HG02759 (cell line): ENCODE results near the gene NDUFS5.
"Not testable (repeated sequence)": the region's sequence is repeated elsewhere in the genome, so short reads cannot be mapped to it uniquely, and the experiment has no call there.

ENCODE experiments used
- ATAC-seq: cut with Tn5 transposase; IDR thresholded peaks from one replicate; pipeline ENCODE4 v1.9.1; 2021; ENCODE audit warnings: mild to moderate bottlenecking, moderate library complexity; ENCODE audit not compliant: unreplicated experiment

Gene NDUFS5

GRCh38 chr1:39014956-39015355, 11.2 kb upstream of the NDUFS5 start:
- ATAC-seq, result not testable (repeated sequence)

- no peak for ATAC-seq
Observed at GRCh38 chr1:39016604-39017171, 9.5 kb upstream of the NDUFS5 start.

DNA sequence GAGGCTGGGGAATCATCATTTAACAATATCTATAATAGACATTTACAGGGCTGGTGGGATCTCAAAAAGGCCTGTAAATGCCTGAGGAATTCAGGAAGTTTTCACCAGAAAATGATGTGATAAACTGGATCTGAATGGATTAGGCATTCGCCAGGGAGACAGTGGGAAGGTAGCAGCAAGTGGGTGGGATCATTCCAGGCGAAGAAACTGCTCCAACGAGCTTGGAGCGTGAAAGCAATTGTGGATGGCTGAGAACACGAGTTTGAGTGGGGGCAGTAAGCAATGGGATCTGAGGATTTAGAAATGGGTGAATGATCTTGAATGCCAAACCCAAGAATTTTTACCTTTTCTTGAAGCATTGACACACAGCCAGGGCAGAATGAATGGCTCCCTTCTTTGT, 8.9 kb upstream of the NDUFS5 start:
- no peak for ATAC-seq

- ATAC-seq, result not testable (repeated sequence)
Observed at GRCh38 chr1:39020494-39020893, 5.7 kb upstream of the NDUFS5 start.

DNA sequence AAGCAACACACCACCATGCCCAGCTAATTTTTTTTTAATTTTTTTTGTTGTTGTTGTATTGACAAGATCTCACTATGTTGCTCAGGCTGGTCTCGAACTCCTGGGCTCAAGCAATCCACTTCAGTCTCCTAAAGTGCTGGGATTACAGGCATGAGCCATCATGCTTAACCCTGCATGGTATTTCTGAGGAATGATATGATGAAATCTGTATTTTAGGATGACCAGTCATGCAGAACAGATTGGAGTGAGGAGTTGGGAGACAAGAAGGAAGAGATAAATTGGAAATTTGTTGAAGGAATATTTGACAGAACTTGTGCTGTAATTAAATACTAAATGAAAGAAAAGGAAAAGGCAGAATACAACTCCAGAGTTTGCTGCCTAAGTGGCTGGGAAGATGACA, 4.7 kb upstream of the NDUFS5 start:
- ATAC-seq, result no peak

- no peak for ATAC-seq
Observed at GRCh38 chr1:39023140-39023539, 3.0 kb upstream of the NDUFS5 start.

DNA sequence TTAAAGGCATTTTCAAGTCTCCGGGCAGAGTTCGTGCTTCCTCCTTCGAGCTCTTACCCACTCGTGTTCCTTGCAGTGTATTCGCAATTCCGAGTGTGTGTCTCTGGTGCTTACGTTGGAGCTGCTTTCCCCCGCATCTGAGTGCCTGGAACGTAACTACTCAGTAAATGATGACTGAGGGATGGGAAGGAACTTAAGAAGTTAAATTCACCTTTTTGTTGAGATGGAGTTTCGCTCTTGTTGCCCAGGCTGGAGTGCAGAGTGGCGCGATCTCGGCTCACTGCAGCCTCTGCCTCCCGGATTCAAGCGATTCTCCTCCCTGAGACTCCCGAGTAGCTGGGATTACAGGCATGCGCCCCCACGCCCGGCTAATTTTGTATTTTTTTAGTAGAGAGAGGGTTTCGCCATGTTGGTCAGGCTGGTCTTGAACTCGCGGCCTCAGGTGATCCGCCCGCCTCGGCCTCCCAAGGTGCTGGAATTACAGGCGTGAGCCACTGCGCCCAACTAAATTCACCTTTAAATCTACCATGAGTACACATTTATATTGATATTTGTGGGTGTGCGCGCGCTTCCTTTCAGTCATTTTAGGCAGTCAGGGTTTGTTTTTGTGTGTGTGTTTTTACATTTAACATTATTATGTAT, 837 bp downstream of the NDUFS5 start:
- no peak for ATAC-seq

DNA sequence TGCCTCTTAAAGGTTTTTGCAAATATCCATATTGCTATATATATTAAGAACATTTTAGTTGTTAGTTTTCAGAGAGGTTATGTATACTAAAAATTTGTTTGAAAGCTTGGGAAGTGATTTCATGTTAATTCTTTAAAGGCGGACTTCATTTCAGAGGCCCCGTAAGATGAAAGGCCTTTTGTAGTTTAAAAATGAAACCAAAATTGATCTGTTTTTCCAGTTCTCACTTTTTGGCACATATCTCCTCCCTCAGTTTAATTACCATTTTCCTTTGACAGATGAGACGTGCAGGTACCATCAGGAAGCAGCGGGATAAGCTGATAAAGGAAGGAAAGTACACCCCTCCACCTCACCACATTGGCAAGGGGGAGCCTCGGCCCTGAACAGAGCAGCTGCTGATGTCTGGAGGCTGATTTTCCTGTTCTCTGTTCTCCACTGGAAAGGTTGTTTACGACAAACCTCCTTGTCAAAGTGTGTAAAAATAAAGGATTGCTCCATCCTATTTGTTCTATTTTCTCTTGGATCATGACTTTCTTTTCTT, 8.0 kb downstream of the NDUFS5 start:
- ATAC-seq, result no peak

DNA sequence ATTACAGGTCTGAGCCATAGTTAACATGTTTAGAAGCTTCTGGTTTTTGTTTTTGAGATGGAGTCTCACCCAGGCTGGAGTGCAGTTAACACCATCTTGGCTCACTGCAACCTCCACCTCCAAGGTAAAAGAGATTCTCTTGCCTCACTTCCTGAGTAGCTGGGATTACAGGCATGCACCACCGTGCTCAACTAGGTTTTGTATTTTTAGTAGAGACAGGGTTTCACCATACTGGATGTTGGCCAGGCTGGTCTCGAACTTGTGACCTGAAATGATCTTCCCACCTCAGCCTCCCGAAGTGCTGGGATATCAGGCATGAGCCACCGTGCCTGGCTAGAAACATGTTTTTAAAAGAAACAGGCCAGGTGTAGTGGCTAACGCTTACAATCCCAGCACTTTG, 10.5 kb downstream of the NDUFS5 start:
- no peak for ATAC-seq

GRCh38 chr1:39043513-39043912, 17.4 kb downstream of the NDUFS5 start:
- no peak for ATAC-seq

DNA sequence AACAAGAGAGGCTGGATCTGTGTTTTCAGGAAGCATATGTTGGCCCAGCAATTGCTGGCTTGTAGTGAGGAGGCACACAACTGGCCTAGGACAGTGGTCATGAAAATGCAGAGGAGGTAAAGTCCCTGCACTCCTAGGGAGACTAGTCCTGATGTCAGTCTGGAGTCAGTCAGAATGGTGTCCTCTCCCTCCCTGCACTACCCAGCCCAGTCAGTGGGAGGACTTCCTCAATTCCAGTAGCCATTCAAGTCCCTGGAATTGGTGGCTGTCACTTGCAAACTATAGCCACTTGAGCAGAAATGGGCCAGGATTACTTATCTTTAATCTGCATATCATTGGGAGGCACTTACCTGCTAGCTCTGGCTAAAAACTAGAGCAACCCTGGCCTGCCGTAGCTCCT, 18.6 kb downstream of the NDUFS5 start:
- no peak for ATAC-seq

GRCh38 chr1:39045231-39045630, 19.1 kb downstream of the NDUFS5 start:
- ATAC-seq, result no peak

DNA sequence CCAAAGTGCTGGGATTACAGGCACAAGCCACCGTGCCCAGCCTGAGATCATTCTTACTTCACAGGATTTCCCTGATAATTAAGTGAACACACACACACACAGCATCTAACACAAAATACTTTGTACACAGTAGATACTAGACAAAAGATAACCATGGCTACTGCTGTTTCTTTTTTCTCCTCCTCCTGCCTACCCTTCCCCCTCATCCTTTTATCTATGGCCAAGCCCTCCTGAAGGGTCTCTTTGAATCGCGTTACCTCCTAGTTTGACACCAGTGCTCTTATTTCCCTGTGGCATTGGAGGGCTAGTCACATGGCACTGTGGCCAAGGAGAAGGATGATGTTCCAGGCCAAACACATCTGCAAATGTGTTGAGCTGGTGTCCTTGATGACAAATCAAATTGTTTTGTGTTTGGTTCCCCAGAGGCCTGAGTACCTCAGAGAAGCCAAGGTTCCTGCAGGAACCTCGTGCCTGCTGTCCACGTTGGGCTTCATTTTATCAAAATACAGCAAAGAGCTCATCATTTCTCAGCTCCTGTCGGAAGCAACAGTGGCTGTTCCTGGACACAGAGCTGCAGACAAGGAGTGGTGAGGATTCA, 20.6 kb downstream of the NDUFS5 start:
- no peak for ATAC-seq

- ATAC-seq, result no peak
Observed at GRCh38 chr1:39047374-39048229, 21.5 kb downstream of the NDUFS5 start.

DNA sequence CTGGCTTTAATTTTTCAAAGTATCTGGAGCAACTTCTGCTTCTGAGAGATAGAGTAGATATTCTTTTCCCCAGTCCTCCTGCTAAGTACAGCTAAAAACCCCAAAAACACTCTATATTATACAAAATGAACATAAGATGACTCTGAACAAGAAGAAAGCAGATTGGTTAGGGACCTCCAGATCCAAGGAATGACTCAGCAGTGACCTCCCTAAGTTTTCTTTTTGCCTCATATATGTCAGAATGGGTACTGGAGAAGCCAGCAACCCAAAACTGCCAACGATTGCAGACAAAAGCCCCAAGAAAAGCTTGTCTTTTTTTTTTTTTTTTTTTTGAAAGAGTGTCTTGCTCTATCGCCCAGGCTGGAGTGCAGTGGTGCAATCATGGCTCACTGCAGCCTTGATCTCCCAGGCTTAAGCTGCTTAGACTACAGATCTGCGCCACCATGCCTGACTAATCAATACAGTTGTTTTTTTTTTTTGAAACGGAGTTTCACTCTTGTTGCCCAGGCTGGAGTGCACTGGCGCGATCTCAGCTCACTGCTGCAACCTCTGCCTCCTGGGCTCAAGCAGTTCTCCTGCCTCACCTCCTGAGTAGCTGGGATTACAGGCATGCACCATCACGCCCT, 22.7 kb downstream of the NDUFS5 start:
- ATAC-seq, result no peak

DNA sequence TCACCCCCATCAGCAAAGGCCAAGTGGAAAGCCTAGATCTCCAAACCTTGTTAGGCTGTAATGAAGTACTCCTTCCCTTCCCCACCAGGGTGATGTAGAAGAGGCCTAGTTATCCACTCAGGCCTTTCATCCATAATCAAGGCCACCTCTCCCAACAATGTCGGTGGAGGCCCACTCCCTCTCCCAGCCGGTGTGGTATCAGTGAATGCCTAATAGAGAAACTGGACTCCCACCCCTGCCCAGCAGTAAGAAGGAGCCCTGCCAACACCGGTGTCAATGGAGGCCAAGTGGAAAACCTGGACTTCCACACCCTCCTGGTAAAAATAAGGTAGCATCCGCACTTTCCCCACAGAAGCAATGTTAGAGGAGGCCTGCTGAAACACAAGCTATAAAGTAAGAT, 23.9 kb downstream of the NDUFS5 start:
- ATAC-seq, result no peak

DNA sequence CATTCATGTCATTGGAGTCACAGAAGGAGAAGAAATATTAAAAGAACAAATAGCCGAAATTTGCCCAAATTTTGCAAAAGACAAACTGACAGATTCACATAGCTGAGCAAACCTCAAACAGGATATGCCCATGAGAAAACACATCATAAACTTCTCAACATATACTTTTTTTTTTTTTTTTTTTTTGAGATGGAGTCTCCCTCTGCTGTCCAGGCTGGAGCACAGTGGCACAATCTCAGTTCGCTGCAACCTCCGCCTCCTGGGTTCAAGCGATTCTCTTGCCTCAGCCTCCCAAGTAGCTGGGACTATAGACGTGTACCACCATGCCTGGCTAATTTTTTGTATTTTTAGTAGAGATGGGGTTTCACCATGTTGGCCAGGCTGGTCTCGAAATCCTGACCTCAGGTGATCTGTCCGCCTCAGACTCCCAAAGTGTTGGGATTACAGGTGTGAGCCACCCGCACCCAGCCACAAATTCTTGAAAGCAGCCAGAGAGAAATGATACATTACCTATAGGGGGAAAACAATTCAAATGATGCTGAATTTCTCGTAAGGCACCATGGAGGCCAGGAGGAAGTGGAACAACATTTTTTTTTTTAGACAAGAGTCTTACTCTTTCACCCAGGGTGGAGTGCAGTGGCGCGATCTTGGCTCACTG, 25.2 kb downstream of the NDUFS5 start:
- not testable (repeated sequence) for ATAC-seq

DNA sequence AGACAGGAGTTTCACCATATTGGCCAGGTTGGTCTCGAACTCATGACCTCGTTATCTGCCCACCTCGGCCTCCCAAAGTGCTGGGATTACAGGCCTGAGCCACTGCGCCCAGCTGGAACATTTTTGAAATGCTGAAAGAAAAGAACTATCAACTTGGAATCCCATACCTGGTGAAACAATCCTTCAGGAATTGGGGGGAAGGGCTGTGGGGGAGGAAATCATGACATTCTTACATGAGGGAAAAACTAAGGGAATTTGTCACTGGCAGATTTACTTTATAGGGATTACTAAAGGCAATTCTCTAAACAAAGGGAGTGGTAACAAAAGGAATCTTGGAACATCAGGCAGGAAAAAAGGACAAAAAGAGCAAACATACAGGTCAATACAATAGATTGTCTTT, 25.8 kb downstream of the NDUFS5 start:
- ATAC-seq, result no peak

DNA sequence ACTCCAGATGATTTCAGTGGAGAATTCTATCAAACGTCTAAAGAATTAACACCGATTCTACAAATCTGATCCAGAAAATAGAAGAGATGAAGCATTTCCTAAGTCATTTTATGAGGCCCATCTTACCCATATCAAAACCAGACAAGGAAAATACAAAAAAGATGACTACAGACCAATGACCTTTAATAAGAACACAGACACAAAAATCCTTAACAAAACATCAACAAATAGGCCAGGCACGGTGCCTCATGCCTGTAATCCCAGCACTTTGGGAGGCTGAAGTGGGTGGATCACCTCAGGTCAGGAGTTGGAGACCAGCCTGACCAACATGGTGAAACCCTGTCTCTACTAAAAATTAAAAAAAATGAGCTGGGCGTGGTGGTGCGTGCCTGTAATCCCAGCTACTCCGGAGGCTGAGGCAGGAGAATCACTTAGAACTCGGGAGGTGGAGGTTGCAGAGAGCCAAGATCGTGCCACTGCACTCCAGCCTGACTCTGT, 29.1 kb downstream of the NDUFS5 start:
- ATAC-seq, result not testable (repeated sequence)

- ATAC-seq, result not testable (repeated sequence)
Observed at GRCh38 chr1:39061516-39061915, 35.4 kb downstream of the NDUFS5 start.
